ENCODE results near the gene HLF. TPM values are rescaled to one million over a fixed set of nuclear protein-coding genes. Genes with fewer than 3 reads are reported as not detected.

The HLF gene
- polyA plus RNA-seq, 3 donors = 3.0 to 5.3 (median 3.9) TPM

- peak in 3 of 11 donors; percentile 39 to 55 (median 45) for DNase-seq (ENCODE audit: extremely low read depth in 1 of 11, low read depth in 9 of 11, low spot score in 4 of 11)
Observed at GRCh38 chr17:55285340-55286301, 20.9 kb downstream of the HLF start.

DNA sequence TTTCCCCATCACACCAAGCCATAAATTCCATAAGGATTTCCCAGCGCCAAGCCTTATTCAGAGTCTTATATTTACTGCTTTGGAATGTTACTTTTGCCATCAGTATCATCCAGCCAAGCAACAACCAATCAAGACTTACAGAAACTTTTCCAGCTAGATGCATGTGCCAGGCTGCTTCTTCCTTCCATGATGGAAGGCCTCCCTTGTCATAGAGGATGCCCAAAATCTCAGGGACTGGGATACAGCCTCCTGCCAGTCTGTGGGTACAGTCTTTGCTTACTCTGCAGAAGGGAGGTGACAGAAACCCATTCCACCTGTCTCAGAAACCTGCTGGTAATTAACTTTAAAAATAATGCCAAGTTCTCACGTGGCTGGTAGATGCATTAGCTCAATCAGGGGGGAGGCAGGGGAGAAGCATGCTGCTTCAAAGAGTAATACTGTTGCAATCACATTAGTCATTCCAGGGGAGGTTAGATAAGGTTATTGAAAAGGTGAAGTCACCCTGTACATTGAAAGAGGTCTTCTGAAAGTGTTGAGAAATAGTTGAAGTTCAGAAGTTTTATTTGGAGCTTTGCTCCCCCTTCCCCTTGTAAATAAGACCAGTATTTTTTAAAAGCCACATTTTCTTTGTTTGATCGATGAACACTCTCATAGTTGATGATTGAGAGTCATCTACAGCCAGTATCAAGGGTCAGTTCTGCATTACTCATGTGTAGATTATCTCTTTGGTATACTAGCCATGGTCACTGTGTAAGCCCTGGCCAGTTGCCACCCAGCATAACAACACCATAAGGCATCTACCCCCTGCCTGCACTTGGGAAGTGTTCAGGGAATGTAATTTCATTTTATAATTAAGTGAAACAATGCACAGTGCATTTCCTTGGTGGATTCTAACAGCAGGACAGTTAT is 22.2 kb downstream of the HLF start:
- no peak for DNase-seq (ENCODE audit: extremely low read depth in 1 of 11, low read depth in 9 of 11, low spot score in 4 of 11)

- no peak for DNase-seq (ENCODE audit: extremely low read depth in 1 of 11, low read depth in 9 of 11, low spot score in 4 of 11)
Observed at GRCh38 chr17:55288356-55289105, 23.8 kb downstream of the HLF start.

DNA sequence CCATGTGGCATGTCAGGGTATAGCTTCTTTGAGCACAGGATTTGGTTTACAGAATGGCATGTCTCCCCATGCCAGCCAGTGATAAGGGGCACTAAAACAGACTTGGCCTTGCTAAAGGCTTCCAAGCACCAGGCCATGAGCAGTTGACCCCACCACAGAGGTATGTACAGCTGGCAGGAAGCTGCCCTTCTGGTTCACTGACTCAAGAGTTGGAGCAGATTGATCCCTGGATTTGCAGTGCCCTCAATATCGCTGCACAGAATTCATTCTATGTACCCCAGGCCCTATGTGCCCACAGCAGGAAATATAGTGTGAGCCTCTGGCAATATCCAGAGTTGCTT is 24.3 kb downstream of the HLF start:
- DNase-seq (ENCODE audit: extremely low read depth in 1 of 11, low read depth in 9 of 11, low spot score in 4 of 11) = no peak

GRCh38 chr17:55289978-55290377 is 25.2 kb downstream of the HLF start:
- DNase-seq (ENCODE audit: extremely low read depth in 1 of 11, low read depth in 9 of 11, low spot score in 4 of 11) = no peak

GRCh38 chr17:55290492-55291113 is 25.8 kb downstream of the HLF start:
- DNase-seq (ENCODE audit: extremely low read depth in 1 of 11, low read depth in 9 of 11, low spot score in 4 of 11) = no peak

- DNase-seq (ENCODE audit: extremely low read depth in 1 of 11, low read depth in 9 of 11, low spot score in 4 of 11) = no peak
Observed at GRCh38 chr17:55291114-55291507, 26.4 kb downstream of the HLF start.

DNA sequence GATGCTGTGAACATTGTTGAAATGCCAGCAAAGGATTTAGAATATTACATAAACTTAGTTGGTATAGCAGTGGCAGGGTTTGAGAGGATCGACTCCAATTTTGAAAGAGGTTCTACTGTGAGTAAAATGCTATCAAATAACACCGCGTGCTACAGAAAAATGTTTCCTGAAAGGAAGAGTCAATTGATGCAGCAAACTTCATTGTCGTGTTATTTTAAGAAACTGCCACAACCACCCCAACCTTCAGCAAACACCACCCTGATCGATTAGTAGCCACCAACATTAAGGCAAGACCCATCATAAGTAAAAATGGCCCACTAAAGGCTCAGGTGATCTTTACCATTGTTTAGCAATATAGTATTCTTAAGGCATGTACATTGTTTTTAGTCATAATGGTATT is 27.3 kb downstream of the HLF start:
- no peak for DNase-seq (ENCODE audit: extremely low read depth in 1 of 11, low read depth in 9 of 11, low spot score in 4 of 11)

DNA sequence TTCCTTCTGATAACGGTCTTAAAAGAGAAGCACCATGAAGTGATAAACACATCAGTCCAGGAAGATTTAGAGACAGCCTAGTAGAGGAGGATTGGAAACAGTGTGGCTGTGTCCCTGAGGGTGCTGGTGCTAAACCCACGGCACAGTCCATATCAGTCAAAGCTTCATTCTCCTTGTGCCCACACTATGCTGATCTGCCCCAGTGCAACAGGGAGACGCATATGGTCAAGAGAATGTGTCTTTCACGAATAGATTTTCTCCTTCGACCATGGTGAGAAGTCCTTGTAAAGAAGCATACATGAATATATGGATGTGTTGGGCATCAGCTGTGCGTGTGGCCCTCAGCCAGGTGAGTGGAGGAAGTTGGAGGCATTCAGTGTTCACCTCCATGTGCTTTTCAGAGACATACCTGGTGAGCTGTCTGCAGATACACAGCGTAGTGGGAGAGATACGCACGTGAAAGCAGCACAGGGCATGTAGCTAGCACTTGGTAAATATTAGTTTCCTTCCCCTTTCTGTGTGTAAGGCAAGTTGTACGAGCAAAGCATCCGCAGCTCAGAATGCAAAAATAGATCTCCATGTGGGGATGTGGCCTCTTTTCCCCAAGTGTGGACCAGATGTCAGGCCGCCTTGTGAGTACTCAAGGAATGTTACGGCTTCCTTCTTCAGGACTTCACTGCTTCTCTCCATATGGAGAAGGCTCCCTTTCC is 29.4 kb downstream of the HLF start:
- no peak for DNase-seq (ENCODE audit: extremely low read depth in 1 of 11, low read depth in 9 of 11, low spot score in 4 of 11)

- DNase-seq (ENCODE audit: extremely low read depth in 1 of 11, low read depth in 9 of 11, low spot score in 4 of 11) = peak in 7 of 11 donors; percentile 29 to 67 (median 42)
Observed at GRCh38 chr17:55295411-55296170, 30.8 kb downstream of the HLF start.

DNA sequence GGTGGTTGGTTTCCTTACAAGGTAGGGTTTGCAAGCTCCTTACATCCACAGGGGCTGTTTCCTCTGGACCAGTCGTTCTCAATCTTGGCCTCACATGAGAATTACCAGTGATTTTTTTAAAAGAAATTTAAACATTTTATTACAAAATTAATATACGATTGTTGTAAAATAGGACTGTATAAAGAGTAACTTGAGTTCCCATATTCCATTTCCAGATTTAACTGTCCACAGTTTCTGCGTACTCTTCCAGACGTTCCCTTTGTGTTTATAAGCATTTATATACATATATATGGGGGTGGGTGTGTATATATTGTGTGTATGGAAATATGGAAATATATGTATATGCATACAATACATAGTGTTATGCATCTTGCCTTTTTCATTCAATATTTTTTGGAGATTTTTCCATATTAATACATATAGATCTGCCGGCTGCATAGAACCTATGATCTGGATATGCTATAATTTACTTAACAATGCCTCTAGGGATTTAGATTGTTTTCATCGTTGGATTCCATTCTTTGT is 31.5 kb downstream of the HLF start:
- no peak for DNase-seq (ENCODE audit: extremely low read depth in 1 of 11, low read depth in 9 of 11, low spot score in 4 of 11)

DNA sequence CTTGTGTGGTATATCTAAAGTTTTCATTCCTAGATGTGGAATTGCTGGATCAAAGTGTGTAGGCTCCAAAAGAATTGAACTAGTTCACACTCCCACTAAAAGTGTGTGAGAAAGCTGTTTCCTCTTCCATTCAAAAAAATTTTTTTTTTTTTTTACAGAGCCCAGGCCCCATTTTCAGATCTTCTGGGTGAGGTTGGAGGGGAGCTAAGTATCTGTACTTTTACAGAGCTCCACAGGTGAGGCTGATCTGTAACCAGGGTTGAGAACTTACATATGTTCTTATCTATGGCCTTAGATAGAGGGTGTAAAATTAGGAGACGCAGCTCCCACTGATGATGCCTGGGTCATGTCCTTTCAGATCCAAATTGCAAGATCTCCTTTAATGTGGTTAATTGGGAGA is 31.9 kb downstream of the HLF start:
- DNase-seq (ENCODE audit: extremely low read depth in 1 of 11, low read depth in 9 of 11, low spot score in 4 of 11) = no peak

- DNase-seq (ENCODE audit: extremely low read depth in 1 of 11, low read depth in 9 of 11, low spot score in 4 of 11) = no peak
Observed at GRCh38 chr17:55298111-55298730, 33.5 kb downstream of the HLF start.

DNA sequence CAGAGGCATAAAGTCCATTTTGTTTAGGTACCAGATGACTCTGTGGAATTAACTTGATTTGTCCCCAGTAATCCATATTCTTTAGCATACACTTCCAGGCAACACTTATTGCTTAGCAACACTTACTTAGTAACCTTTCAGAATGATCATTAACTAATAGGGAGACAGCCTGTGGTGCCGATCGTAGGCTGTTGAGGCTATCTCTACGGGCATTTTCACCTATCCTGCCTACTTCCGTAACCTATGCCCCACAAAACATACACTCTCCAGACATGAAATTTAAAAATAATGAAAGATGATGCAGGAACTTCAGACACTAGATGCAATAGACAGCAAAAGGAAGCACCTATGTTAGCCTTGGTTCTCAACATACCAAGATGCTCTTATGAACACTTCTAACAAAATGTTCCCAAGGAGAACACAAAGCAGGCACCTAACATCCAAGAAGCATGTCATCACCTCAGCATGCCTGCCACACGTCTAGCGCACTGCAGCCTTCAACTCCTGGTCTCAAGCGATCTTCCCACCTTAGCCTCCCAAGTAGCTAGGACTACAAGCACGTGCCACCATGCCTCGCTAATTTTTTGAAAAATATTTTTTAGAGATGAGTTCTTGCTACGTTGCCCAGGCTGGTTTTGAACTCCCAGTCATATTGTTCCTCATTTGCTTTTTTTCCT is 34.5 kb downstream of the HLF start:
- no peak for DNase-seq (ENCODE audit: extremely low read depth in 1 of 11, low read depth in 9 of 11, low spot score in 4 of 11)

DNA sequence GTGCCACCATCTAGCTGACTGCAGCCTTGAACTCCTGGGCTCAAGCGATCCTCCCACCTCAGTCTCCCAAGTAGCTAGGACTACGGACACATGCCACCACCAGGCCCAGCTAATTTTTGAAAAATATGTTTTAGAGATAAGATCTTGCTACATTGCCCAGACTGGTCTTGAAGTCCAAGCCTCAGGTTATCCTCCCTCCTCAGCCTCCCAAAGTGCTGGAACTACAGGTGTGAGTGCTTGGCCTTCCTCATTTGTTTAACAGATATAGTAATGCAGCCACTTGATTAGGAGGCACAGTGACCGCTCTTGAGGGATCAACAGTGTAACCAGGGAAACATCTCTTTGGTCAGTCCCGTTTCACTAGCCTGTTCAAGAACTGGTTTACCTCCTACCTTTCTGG is 35.1 kb downstream of the HLF start:
- DNase-seq (ENCODE audit: extremely low read depth in 1 of 11, low read depth in 9 of 11, low spot score in 4 of 11) = no peak

DNA sequence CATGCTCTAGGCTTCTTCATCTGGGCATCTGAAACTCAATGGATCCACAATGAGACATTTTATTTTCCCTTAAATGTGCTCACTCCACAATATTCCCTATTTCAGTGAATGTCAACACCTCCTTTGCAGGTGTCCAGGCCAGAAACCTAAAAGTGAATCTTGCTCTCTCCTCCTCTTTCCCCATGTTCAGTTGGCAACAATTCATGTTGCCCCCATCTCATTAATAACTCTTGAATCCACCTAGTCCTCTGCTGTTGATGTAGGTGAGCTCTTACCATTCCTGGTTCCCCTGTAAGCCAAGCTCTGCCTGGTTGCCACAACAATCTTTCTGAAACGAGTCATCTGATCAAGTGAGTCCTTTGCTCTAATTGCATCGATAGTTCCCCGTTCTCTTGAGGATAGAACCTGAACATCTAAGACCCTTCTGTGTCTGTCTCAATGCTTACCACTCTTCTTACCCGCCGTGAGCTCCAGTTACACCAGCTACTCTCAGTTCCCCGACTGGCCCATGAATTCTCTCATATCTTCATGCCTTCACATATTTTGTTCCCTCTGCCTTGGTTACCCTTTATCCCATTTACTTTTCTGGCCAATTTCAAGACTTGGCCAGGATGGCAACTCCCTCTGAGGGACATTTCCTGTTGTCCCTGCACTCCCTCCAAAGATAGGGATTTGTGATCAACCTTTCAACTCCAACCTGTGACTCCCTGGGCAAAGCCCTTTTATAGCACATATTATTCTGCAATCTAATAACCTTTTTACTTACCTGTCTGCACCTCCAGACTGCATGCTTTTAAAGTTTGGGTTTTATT is 35.9 kb downstream of the HLF start:
- DNase-seq (ENCODE audit: extremely low read depth in 1 of 11, low read depth in 9 of 11, low spot score in 4 of 11) = no peak

All from renal cortex interstitium (tissue), 11 donors.